GM21528 (cell line): ENCODE data around the gene PABPC3.

Experiments used
- ATAC-seq: cut with Tn5 transposase; IDR thresholded peaks from one replicate; pipeline ENCODE4 v1.9.1; 2021; ENCODE audit warnings: mild to moderate bottlenecking, moderate library complexity; ENCODE audit not compliant: unreplicated experiment, low FRiP score

PABPC3 gene

GRCh38 chr13:25110956-25111584 is 15.1 kb downstream of the PABPC3 start:
- ATAC-seq, result no peak

DNA sequence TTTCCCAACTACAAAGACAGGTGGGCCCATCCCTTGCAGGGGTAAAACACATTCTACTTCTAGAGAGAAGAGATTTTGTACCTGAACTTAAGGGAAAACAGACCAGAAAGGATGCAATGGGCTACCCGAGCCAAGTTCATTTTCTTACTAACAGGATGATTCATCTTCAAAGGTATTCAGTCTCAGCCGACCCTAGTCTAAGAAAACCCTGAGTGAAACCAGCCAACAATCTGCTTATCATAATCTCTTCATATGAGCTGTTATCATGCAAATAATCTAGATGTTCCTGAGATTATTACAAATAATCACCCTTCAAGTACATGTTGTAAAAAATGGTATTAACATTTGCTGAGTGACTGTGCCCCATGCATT is 15.6 kb downstream of the PABPC3 start:
- ATAC-seq, result no peak

GRCh38 chr13:25112695-25113255 is 16.8 kb downstream of the PABPC3 start:
- ATAC-seq, result no peak

GRCh38 chr13:25114220-25114619 is 18.3 kb downstream of the PABPC3 start:
- ATAC-seq, result no peak

- no peak for ATAC-seq
Measured at GRCh38 chr13:25116044-25116443, 20.1 kb downstream of the PABPC3 start.

DNA sequence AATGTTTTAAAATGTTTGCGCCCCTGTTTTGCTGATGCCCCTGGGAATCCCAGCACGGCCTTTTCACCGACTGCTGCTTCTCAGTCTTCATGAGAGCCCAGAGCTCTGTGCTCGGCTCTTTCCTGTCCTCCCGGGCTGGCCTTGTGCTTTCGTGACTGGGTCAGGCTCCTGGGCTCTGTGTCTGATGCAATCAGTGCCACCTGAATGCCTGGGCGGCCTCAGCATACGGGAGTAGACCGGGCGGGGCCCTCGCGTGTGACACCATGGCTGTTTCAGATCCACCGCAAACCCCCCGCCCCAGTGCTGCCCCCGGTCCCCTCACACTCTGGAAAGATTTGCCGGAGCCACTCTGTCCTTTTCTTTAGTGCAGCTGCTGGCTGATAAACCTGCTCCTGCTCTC is 21.4 kb downstream of the PABPC3 start:
- no peak for ATAC-seq

DNA sequence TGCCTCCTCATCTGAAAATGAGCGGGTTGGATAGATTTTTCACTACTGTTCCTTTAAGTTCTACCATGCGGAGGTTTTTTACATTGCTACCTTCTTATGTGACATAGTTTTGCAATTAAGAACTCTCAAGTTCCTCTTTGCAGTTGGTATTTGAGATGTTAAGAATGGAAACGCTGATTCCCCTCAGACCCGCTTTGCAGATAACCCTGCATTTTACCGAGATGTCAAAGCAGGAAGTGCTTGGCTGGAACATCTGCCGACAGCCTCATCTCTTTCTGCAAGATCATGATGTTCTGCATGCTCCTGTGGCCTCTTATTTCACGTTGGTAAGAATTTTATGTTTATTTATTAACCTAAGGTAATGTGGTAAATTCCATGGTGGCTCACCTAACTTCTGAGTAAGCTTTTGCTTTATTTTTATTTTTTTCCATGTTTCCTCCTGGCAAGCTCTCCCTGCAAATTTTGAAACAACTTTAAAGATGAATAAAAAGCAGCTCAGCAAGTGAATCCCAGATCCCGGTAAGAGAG is 22.5 kb downstream of the PABPC3 start:
- ATAC-seq, result no peak

DNA sequence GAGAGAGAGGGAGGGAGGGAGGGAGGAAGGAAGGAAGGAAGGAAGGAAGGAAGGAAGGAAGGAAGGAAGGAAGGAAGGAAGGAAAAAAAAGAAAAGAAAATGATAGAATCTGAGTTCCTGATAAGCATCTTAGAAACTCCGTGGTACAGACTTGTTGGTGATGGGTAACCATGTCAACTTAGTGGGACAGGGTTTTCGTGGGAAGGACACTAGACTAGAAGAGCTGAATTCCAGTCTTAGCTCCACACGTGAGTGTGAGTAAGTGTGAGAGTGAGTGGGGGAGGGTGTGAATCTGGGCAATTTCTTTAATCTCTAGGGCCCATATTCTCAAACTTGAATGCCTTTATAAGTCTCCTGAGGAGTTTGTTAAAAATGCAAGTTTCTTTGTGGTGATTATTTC is 35.0 kb downstream of the PABPC3 start:
- no peak for ATAC-seq

GRCh38 chr13:25131881-25132420 is 36.0 kb downstream of the PABPC3 start:
- no peak for ATAC-seq

GRCh38 chr13:25132751-25133390 is 36.9 kb downstream of the PABPC3 start:
- no peak for ATAC-seq

DNA sequence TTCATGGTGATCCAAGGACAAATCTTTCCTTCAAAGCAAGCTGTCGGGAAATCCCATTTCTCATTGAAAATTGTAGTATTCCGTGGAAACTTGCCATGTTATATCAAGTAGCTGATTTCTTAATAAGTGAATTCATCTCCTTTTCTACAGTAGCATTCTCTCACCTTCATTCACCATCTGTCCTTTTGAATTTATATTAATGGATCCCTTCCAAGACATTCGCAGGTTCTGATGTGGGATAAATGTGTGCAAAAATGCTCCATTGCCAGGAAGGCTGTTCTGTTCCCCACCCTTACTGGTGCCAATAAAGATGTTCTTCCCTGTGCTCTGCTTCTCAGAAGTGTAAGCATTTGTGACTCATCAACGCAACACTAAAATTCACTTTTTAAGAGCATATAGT is 40.0 kb downstream of the PABPC3 start:
- no peak for ATAC-seq

- no peak for ATAC-seq
Measured at GRCh38 chr13:25136880-25137787, 41.2 kb downstream of the PABPC3 start.

DNA sequence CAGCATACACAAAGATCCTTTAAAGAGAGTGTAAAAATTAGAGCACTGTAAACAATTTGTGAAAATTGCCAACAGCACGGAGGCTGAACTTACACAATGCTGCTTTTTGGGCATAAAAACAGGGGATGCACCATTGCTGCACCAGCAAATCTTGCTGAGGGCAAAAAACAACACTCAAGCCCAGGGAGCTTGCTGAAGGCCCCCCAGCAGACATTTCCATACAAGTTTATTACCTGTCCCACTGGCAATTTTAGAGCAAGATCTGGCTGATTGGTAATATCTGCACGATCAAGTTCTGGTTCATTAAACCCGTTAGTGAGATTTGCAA is 41.8 kb downstream of the PABPC3 start:
- no peak for ATAC-seq

DNA sequence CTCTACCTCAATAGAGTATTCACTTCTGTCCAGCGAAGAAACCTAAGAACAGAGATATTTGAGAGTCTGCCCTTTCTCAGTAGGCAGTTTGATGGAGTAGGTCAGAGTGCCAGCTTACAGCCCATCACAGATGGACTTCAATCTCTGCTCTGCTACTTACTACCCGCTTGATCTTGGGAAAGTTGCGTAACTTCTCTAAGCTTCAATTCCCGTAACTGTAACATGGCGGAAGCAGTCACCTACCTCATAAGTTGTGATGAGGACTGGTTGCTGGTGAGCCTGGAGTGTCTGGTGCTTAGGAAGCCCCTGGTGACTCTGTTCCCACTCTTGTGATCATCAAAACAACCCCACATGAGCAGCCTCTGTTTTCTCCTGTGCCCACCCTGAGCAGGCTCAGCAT is 45.1 kb downstream of the PABPC3 start:
- ATAC-seq, result no peak

DNA sequence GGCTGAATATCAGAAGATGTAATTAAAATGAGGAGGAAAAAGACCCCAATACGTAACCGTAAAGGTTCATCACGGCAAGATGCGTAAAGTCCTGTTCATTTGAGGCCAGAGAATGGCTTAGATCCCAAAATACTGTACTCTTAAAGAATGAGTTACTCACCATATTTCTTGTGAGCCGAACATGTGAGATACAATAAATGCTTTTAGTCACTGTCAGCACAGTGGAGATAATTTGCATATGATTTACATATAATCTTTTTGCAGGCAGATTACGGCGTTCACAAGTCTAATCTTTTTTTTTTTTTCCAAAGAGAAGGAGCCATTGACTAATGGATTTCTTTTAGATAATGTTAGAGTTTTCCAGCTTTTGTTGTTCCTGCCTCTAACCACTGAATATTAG is 47.8 kb downstream of the PABPC3 start:
- no peak for ATAC-seq

DNA sequence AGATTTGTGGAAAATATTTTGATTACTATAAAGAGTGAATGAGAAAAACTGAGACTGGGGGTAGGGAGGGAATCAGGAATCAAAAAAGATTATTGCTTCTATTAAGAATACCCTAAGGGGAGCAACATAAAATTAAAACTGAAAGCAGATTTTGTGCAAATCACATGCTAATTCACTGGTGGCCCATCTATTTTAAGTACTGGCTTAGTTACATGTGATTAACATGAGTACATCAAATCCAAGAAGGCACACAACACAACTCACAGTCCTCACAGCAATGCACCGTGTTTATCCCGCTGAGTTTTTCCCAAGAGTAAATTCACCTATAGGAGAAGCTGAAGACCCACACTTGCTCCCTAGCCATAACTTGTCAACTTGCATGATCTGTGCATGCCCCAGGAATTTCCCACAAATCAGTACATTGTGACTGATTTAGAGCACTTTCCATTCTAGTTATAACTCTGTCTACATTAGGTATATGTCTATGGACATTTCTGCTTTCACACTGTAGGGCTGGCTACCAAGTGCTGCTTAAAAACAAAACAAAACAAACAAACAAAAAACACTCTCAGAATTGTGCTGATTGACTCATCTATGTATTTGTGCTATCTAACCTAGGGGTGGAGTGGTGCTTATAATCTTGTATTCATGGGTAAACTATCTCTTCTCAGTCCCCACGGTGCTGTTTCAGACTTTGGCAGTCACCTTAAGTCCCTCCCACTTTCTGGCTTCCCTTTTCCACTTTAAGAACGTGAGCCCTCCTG is 51.9 kb downstream of the PABPC3 start:
- no peak for ATAC-seq

GRCh38 chr13:25148402-25148771 is 52.5 kb downstream of the PABPC3 start:
- ATAC-seq, result no peak
